ENCODE results near the gene TACC2.

The TACC2 gene

GRCh38 chr10:122234416-122234815 is 245.5 kb downstream of the TACC2 start:
- no peak for DNase-seq (ENCODE audit: low read depth)
- TF ChIP-seq CTCF (IDR thresholded peaks at IDR 0.05; ENCODE audit: insufficient read depth, low read depth, low read length, missing control alignments), result no peak
- no peak overlapping the region for H3K4me3 ChIP-seq (ENCODE audit: low read depth, low read length)

GRCh38 chr10:122236690-122237306 is 247.8 kb downstream of the TACC2 start:
- DNase-seq (ENCODE audit: low read depth), result no peak
- no peak overlapping the region for H3K4me3 ChIP-seq (ENCODE audit: low read depth, low read length)
- no peak for TF ChIP-seq CTCF (IDR thresholded peaks at IDR 0.05; ENCODE audit: insufficient read depth, low read depth, low read length, missing control alignments)

DNA sequence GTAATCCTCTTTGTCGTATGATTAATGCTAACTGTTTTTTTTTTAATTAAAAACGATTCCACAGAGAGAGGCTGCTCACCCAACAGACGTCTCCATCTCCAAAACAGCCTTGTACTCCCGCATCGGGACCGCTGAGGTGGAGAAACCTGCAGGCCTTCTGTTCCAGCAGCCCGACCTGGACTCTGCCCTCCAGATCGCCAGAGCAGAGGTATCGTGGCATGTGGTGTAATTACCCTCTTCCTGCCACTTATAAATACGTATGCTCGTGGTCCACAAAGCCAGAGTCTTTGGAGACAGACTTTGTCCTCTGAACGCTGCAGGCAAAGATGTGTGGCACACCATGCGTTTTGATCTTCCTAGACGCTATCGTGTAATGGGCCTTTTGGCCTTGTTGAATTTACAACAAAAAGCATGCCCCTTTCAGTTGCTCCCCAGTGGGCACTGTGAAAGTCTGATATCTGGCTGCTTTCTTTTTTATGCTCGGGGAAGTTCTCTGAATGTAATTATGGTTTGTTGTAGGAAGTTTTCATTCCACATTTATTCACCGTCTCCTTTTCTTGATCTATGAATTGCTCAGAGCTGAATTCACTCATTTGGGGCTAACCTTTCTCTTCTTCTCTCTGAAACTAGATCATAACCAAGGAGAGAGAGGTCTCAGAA is 248.5 kb downstream of the TACC2 start:
- TF ChIP-seq CTCF (IDR thresholded peaks at IDR 0.05; ENCODE audit: insufficient read depth, low read depth, low read length, missing control alignments), result no peak
- DNase-seq (ENCODE audit: low read depth), result no peak
- no peak overlapping the region for H3K4me3 ChIP-seq (ENCODE audit: low read depth, low read length)

- H3K4me3 ChIP-seq (ENCODE audit: low read depth, low read length), result no peak overlapping the region
- TF ChIP-seq CTCF (IDR thresholded peaks at IDR 0.05; ENCODE audit: insufficient read depth, low read depth, low read length, missing control alignments), result no peak
- no peak for DNase-seq (ENCODE audit: low read depth)
Measured at GRCh38 chr10:122239578-122240257, 250.8 kb downstream of the TACC2 start.

GRCh38 chr10:122240401-122240800 is 251.4 kb downstream of the TACC2 start:
- no peak for TF ChIP-seq CTCF (IDR thresholded peaks at IDR 0.05; ENCODE audit: insufficient read depth, low read depth, low read length, missing control alignments)
- DNase-seq (ENCODE audit: low read depth), result no peak
- H3K4me3 ChIP-seq (ENCODE audit: low read depth, low read length), result no peak overlapping the region

- no peak overlapping the region for H3K4me3 ChIP-seq (ENCODE audit: low read depth, low read length)
- TF ChIP-seq CTCF (IDR thresholded peaks at IDR 0.05; ENCODE audit: insufficient read depth, low read depth, low read length, missing control alignments), result no peak
- DNase-seq (ENCODE audit: low read depth), result no peak
Measured at GRCh38 chr10:122241836-122242235, 252.9 kb downstream of the TACC2 start.

Data from GM12865 (cell line).